ENCODE data around the gene PRSS21.

The PRSS21 gene

DNA sequence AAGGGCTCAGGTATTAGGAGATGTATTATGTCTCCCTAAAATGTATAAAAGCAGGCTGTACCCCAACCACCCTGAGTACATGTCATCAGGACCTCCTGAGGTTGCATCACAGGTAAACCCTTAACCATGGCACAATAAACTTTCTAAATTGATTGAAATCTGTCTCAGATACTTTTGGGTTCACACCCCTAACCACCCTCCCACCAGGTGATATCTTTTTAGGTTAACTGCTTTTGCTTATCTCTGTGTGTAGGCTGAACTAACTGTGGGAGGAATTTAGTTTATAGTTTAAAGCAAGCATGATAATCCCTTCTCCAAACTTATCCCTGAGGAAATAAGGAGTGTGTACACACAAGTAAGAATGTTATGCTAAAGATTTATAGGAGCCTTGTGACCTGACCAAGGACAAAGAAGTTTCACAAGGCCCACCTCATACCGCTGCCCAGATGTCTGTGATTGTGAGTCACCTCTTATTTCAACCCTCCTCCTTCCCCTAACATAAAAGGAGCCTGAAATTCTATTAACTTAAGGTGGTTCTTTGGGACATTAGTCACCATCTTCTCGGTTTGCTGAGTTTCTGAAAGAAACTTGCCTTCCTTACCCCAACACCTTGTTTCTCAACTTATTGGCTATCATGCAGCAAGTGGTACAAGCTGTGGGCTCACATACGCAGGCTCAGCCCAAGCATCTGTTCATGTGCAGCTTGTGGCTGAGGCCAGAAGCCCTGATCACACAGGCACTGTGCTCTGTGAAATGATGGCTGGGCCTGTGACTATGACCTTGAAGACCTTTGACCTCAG is 29.7 kb downstream of the PRSS21 start:
- no peak for FAIRE-seq

DNA sequence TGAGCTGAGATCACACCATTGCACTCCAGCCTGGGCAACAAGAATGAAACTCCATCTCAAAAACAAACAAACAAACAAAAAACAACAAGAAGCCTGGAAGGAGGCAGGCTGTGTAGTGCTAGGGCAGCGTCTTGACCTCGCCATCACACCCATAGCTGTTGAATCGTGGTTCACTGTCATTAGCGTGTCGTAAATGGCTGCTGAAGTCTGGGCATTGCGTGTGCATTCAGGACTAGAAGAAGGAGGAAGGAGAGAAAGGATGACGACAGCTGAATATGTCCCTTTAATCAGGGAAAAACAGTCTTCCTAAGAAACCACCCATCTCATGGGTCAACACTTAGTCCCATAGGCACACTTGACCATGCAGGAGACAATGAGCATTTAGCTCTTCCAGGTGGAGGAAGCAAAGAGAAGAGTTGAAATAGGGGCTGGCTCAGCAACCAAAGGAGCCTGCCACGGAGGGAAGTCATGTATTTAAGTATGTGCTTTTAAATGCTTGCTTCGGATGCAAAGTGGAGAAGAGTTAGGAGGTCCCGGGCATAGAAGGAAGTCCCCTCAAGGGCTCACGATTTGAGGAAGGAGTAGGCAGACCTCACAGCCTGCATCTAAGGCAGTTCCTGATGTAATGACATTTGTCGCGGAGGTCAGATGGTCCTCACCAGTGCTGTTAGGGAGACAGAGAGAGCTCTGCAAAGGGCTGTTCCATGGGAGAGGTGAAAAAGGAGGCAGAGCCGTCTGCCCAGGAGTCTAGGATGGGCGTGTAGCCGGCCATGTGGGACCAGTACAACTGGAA is 32.1 kb downstream of the PRSS21 start:
- no peak for FAIRE-seq

DNA sequence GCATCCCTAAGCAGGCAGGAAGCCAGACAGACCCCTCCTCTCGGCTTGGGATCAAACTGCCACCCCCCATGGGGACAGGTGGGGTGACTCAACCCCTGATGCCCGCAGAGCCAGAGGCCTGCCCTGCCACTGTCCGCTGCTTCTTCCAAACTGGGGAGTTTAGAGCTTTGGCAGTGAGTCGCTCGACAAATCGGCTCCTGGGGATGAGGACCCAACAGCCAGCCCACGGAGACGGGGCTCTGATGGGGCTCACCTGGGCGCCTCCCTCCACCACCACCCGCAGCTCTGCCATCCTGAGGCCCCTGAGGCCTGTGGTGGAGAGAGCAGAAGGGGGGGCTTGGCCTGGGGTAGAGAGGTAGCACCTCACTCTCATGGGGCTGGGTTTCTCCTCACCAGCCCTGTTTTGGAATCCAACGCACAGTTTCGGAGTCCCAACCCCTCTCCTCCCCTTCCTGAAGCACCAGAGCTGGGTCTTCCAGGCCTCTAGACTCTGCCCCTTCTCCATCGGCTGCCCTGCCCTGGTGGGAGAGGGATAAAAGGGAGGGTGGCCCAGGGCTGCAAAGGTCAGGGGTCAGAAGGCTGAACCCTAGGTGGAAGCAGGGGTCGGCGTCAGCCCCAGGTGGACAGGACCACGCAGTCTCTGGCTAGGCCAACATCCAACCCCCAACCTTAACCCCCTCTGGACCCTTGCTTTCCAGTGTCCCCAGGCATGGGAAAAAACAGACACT is 35.1 kb downstream of the PRSS21 start:
- no peak for FAIRE-seq

DNA sequence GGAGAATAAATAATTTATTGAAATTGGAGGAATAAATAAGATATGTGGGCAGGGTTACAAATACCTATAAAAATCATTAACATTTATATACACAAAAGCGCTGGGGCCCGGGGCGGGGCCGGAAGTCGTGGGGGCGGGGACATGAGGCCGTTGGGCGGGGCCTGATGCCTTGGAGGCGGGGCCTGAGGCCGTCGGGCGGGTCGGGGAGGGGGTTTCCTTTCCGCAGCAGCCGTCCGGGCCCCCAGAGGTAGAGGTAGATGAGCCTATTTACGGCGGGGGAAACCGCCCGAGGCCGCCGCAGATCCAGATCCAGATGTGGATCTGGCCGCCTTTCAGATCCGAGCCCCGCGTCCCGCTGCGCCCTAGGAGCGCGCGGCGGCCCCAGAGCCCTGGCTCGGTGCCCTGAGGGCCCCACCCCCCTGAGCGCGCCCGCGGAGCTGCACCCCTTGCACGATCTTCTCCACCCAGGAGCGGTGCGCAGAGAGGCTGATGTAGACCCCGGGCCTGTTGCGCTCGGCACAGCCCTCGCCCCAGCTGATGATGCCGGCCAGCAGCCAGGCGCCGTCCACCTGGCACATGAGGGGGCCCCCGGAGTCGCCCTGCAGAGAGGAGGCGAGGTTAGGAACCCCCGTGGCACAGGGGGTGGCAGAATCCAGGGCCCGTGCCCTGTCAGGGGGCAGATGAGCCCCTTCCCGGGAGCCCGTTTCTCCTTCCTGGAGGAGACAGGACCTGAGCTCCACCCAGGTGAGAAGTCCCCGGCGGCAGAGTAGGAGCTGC is 35.9 kb downstream of the PRSS21 start:
- no peak for FAIRE-seq

DNA sequence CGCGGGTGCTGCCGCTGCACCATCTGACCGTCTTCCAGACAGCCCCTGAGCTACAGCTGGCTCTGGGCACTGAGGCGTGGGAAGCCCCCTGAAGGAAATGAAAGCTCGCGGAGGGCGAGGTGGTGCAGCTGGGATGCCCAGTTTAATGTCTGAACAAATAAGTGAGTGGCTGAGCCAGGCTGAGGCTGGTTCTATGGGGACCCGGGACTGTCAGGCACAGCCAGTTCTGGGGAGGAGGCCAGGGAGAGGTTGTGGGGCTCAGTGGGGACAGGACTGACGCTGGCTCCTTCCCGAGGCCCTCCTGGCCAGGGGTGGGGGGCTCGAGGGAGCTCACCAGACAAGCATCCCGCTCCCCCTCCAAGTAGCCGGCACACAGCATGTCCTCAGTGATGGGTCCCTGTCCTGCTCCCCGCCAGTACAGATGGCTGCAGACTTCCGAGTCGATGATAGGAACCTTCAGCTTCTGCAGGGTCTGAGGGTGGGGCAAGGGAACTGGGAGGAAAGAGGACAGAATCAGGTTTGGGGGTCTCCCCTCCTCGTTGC is 36.6 kb downstream of the PRSS21 start:
- FAIRE-seq, result no peak

DNA sequence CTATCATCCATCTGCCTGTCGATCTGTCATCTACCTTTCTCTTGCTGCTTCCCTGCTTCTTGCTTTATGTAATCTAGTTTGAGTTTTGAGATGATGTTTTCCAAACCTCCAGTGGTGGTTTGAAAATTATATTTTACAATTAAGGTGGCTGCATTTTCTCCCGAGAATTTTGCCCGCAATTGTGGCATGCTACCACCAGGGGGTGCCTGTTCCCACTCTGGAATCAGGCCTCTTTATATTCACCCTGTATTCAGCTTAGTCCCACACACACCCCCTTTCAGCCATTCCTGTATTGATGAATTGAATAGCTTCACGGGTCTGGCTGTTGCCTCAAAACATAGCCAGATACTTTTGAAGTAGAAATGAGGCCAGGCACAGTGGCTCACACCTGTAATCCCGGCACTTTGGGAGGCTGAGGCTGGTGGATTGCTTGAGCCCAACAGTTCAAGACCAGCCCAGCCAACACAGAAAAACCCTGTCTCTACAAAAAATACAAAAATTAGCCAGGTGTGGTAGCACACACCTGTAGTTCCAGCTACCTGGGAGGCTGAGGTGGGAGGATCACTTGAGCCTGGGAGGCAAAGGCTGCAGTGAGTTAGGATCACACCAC is 37.8 kb downstream of the PRSS21 start:
- no peak for FAIRE-seq

DNA sequence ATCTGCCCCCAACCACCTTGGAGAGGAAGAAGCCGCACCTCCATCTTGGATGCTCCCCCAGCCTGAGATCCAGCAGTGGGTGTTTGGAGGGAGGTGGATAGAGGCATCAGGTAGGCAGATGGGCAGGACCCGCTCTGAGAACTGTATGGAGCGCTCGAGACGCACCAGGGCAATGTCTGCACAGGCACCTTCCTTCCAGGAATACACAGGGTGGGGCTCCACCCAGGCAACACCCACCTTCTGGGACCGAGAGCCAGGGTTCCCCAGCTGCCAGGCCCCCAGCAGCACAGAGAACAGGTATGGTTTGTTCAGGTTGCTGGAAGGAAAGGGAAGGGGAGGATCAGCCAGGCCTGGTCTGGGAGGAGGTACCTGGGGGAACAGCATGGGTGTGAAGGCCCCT is 38.5 kb downstream of the PRSS21 start:
- FAIRE-seq, result no peak

DNA sequence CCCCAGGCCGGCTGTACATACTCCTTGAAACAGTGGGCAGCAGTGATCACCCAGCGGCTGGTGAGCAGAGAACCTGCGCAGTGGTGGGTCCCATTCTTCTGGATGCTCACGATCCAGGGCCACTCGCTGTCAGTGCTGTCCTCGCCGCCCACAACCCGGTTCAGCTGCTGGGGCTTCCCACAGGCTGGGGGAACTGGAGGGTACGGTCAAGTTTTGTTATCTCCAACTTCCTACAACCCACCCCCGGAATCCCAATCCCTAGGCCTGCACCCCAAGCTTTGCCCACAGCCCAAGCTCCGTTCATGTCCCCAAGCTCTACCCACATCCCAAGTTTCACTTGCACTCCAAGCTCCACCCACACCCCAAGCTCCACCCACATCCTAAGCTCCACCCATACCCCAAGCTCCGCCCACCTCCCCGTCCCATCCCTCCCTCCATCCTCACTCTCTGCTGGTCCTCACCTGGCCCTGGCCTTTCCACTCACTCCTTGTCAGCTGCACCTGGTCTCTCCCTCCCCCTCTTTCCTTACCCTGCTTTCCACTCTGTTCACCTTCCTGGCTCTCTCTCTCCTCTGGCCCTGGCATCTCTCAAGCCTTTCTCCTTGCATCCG is 39.1 kb downstream of the PRSS21 start:
- no peak for FAIRE-seq

DNA sequence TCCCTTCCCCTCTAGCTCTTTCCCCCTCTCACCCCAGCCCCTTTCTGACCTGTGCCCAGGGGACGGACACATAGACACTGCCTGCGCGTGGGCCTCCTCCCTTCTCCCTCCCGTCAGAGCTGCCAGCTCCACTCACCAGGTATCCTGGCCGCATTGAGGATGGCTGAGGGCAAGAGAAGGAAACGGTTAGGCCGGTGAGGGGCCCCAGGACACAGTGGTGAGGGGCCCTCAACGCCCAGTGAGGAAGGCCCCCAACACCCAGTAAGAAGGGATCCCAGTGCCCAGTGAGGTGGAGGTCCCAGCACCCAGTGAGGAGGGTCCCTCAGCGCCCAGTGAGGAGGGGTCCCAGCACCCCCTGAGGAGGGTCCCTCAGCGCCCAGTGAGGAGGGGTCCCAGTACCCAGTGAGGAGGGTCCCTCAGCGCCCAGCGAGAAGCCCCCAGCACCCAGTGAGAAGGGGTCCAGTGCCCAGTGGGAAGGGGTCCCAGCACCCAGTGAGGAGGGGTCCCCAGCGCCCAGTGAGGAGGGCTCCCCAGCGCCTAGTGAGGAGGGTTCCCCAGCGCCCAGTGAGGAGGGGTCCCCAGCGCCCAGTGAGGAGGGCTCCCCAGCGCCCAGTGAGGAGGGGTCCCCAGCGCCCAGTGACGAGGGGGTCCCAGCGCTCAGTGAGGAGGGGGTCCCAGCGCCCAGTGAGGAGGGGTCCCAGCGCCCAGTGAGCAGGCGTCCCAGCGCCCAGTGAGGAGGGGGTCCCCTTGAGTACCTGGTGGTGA is 39.8 kb downstream of the PRSS21 start:
- no peak for FAIRE-seq

DNA sequence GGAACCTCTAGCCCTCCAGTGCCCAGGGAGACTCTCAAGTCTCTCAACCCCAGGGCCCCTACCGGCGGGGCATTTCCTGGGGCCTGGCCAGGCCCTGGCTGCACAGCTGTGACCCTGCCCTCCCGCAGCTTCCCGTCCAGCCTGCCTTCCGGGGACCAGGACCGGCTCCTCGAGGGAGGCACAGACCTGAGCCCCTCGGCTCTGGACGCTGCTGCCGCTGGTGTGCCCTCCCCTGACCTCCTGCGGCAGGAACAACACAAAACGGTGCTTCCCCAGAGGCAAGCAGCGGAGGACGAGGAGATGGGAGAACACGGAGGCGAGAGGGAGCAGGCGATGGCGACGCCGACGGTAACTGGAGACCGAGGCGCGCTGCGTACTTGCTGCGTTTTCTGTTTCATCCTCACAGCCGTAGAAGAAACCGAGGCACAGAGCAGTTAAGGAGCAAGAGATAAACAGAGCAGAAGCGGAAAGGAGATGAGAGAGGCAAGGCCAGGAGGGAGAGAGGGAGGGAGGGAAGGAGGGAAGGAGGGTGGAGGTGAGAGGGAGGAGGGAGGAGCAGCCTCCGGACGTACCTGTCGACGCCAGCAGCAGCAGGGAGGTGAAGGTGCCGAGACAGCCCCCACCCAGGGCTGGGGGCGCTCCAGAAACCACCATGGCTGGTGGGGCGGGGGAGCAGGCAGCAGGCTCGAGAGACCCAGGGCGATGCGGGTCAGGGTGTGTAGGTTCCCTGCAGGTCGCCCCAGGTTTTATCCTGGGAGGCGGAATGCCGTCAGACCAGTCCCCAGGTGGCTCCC is 40.6 kb downstream of the PRSS21 start, which contains the start of gene PRSS22:
Gene PRSS22 (minus strand): TSS at position 720 of the 794 bp plus-strand sequence. CDS start 66 bp downstream, at position 654.
- no peak for FAIRE-seq

DNA sequence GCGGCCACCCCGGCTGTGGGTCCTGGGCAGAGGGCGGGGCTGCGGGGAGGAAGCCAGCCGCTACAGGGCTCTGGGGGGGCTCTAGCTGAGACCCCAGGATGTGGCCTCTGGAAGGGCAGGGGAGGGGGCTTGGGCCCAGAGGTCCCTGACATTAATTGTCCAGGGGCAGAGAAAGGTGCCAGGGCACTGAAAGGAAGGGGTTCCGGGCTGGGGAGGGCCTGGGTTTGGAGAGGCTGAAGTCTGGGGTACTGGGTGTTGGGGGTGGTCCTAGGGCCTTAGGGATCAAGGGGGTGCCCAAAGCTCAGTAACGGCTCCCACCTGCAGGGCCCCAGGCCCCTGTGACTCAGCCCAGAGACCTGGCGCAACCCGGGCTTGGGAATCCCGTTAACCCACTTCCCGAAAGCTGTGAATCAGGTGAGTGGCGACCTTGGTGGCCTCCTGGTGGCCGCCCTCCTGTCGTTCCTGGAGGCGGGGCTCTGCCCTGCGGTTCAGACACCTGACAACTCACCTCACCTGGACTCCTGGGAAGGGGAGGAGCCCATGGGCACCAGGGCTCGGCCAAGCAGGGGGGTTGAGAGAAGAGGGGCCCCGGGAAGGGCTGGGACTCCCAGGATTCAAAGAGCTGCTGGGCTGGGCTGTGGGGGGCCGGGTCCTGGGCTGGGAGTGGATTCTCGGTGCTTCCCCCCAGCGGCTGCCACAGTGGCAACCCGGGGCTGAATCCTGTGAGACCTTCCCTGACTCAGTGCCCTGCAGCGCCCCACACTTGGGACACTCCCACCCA is 41.4 kb downstream of the PRSS21 start:
- FAIRE-seq, result no peak

DNA sequence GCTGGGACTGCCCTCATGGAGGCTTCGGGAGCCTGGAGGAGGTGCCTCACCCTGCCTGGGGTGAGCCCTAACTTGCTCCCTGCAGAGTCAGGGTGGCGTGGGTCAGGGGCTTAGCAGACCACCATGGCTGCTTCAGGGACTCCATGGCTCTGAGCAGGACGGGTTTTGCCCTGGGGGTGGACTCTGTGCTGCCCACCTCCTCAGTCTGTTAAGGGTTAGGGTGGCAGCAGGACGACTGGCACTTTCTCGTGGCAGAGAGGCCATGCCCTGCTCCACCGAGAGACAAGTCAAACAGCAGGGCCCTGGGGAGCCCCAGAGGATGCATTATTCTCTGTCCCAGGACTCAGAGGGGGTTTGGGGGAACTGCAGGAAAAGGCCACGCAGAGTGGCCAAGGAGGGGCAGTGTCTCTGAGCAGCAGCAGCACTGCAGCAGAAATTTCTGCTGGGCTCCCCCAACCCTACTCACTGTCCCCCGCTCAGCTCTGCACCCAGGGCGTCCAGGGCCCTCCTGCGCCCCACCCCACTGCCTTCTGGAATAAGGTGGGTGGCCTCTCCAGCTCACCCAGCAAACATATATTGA is 42.7 kb downstream of the PRSS21 start:
- FAIRE-seq, result no peak

DNA sequence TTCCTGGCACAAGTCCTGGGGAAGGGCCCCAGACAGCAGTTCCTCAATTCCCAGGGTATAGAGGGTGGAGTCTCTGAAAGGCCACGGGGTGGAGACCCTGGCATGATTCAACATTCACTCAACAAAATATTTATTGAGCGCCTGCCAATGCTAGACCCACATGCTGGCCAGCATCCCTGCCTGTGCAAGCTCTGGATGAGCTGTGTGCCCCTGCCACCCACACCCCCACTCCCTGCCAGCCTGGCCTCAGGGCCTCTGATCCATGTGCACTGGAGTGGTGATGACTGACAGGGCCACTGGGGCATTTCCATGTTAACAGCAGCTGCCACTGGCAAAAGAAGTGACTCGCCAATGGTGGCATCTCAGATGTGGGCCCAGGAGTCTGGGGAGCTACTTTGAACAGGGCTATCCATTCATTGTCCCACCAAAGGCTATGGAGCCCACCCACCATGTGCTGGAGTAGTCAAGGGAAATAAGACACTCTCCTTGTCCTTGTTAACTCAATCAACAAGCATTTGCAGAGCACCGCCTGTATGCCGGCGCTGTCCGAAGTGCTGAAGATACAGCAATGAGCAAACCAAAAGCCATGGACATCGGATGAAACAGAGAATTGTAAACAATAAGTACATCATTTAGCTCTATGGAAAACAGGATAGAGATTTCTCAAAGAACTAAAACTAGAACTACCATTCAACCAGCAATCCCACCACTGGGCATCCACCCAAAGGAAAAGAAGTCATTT is 44.0 kb downstream of the PRSS21 start:
- no peak for FAIRE-seq

DNA sequence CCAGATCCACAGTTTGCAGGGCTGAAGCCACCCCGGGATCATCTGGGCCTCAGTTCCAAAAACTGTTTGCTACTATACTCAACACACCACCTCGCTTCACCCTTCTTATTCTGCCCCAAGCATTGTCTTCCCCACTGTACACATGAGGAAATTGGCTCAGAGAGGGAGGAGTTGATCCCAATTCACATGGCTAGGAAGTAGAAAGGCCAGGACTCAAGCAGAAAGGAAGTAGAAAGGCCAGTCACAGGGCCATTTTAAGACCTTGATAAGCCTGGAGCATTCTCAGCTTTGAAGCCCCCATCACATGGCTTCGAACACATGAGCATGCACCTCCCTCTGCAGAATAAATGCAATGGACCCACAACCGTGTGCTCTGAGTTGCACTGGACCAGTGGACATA is 48.6 kb downstream of the PRSS21 start:
- FAIRE-seq, result no peak

DNA sequence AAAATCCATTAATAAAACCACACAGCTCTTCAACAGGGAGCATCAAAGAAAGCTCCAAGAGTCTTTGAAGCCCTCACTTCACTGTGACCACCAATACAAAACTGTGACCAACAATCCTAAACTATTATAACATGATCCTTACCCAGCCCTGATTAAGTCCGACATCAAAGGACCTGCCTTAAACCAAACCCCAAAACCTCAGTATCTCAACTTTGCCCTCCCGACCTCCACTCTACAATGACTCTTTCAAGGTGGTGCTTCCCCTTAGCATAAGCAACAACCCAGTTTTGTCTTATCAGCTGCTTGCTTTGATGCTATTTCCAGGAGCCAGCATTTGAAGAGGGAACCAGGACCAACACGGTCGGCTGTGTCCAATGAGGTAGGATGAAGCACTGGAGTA is 49.4 kb downstream of the PRSS21 start:
- no peak for FAIRE-seq

DNA sequence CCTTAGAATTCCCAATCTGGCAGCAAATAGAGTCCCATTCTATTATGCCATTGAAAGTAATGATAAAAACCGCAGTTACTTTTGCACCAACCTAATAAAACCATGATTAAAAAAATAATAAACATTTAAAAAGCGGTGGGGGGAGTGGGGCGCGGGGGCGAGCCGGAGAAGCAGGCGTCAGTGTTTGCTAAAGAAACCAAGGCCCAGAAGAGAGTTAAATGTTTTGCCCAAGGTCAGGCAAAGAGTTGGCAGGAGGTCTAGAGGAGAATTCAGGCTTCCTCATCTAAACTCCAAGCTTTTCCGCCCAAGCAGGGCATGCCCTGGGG is 50.6 kb downstream of the PRSS21 start:
- no peak for FAIRE-seq

DNA sequence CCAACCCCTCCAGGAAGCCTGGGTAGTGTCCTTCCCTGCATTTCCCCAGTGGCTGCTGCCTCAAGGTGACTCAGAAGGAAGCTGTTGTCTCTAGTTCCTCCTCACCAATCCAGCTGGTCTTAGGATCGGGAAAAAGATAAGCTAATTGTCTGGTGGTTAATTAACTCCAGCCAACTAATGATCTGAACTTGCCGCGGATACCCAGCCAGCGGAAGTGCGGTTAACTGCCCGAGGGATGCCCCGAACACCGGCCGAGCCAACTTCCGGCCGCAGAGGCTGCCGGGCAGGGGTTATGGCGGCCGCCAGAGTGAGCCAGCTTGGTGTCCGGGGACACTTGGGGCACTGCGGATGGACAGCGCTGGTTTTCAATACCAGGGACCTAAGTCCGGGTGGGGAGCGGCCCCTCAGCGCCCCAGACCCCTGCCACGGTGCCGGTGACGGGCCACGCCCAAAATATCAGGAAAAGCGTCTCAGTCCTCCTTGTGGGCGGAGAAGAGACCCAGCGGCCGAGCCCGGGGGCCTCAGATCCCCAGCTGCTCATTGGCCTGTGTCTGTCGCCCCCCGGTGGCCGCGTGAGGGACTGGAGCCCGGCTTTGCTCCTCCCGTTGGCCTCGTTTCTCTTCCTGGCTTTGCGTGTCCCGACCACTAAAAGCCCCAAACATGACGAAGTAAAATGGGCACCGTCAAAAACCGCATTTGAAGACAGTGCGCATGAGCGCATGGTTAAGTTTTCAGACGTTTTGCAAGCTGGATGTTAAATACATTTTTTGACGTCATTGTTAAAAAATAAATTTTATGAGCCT is 51.2 kb downstream of the PRSS21 start:
- peak; percentile 68 for FAIRE-seq
